Motor neuron (in vitro differentiated cells): ENCODE results near the gene FAM110C. TPM values are rescaled to one million over a fixed set of nuclear protein-coding genes. Genes with fewer than 3 reads are reported as not detected.
"Not testable (repeated sequence)": the region's sequence is repeated elsewhere in the genome, so short reads cannot be mapped to it uniquely, and the experiment has no call there.

Experiments used
- ATAC-seq, 8 experiments: fragments of 200-7000 bp; cut with Tn5 transposase; replicated peaks in 6 of 8; 2 replicates each; pipeline ENCODE4 v1.8.0; 2021; ENCODE audit warnings: mild to moderate bottlenecking in 8 of 8, moderate library complexity in 8 of 8
- H3K27ac ChIP-seq, 2 donors: fragments of 250-450 bp; sonication (Bioruptor Pico); 2 replicates each; pipeline ENCODE4 v1.9.0; 2021; ENCODE audit warnings: antibody characterized with exemption in 2 of 2, mild to moderate bottlenecking in 2 of 2, moderate library complexity in 1 of 2
- H3K4me1 ChIP-seq, 2 donors: fragments of 250-450 bp; sonication (Bioruptor Pico); replicated peaks in 1 of 2; 2 replicates each; pipeline ENCODE4 v1.6.1; 2021; ENCODE audit warnings: antibody characterized with exemption in 2 of 2, mild to moderate bottlenecking in 2 of 2, moderate library complexity in 1 of 2
- H3K4me3 ChIP-seq, 5 donors: fragments of 250-450 bp; sonication (Bioruptor Pico); 2 replicates each; pipeline ENCODE4 v1.9.0; 2021; ENCODE audit warnings: antibody characterized with exemption in 5 of 5, mild to moderate bottlenecking in 5 of 5, moderate library complexity in 4 of 5
- WGBS, 10 experiments: fragments of 450-650 bp; shearing (Covaris generic); methylation state at CpG; one replicate each; pipeline ENCODE4 v1.0.0; 2022; 5-methylcytosine and 5-hydroxymethylcytosine counted together
- in situ Hi-C, 9 experiments: fragments of 400-800 bp; cut with MboI; loops; one replicate each; pipeline ENCODE4 v1.15.0; 2021; ENCODE audit warnings: low sequenced_read_pairs in 9 of 9, low pct_unique_long_range_greater_than_20kb in 2 of 9; ENCODE audit not compliant: unreplicated experiment in 9 of 9
- total RNA-seq, 8 experiments: library from RNA; unstranded; fragments of 300-600 nt; gene quantifications; 2 replicates each; pipeline versions ENCODE4 v1.2.3 to v1.2.4, GENCODE V29; 2022

The FAM110C gene
- total RNA-seq, 8 experiments from 2014 or later: 0.11 to 2.4 (median 0.19) TPM; not detected in 3

DNA sequence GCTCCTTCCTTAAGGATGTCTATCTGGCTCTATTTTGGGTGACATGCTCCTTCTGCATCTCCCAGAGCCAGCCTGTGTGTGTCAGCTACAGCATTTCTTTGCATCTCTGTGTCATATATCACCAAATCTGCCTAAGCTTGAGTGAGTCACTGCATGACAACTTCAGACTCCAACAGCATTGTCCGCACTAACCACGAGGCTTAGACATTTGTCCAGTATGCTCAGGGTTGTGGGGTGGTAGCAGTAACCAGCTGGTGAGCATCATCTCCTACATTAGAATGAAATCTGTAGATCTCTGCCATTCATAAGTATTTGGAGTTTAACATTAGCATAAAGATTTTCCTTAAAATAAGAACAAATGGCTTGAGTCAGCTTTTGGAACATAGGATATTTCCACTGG is 30.4 kb downstream of the FAM110C start:
- H3K27ac ChIP-seq, in situ Hi-C loops, H3K4me3 ChIP-seq, ATAC-seq, H3K4me1 ChIP-seq: not testable (repeated sequence)
- WGBS, 10 experiments: 30 to 76% (median 61%) methylated on average over 1 to 2 of the region's 2 CpGs; no CpG with 5 or more reads in 5 of the 10 experiments

GRCh38 chr2:11248-11941 is 34.9 kb downstream of the FAM110C start:
- no peak overlapping the region for H3K4me3 ChIP-seq
- no peaks in the 10 kb centered on the region for H3K4me1 ChIP-seq
- H3K27ac ChIP-seq: no peak overlapping the region
- in situ Hi-C loops: no loop called here
- 40 to 92% (median 85%) methylated on average over 1 to 15 of the region's 54 CpGs; no CpG with 5 or more reads in 4 of the 10 experiments for whole genome bisulfite sequencing, 10 experiments
- ATAC-seq: peak in 4 of 8 experiments; percentile 43 to 75 (median 64)

DNA sequence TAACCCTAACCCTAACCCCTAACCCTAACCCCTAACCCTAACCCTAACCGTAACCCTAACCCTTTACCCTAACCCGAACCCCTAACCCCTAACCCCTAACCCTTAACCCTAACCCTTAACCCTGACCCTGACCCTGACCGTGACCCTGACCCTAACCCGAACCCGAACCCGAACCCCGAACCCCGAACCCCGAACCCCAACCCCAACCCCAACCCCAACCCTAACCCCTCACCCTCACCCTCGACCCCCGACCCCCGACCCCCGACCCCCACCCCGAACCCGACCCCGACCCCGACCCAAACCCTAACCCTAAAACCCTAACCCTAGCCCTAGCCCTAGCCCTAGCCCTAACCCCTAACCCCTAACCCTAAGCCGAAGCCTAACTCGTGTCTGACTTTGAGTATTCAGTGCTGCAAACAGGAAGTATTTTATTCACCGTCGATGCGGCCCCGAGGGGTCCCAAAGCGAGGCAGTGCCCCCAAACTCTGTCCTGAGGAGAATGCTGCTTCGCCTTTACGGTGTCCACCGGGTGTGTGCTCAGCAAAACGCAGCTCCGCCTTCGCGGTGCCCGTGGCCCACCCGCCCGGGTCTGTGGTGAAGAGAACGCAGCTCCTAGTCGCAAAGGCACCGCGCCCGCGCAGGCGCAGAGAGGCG is 36.0 kb downstream of the FAM110C start:
- no peaks in the 10 kb centered on the region for H3K4me1 ChIP-seq
- 80 to 100% methylated on average over 2 to 3 of the region's 42 CpGs; no CpG with 5 or more reads in 8 of the 10 experiments for WGBS, 10 experiments
- no peak overlapping the region for H3K4me3 ChIP-seq
- peak in 1 of 8 experiments; percentile 12 for ATAC-seq
- no peak overlapping the region for H3K27ac ChIP-seq
- in situ Hi-C loops: no loop called here

Other genes with a start within 250 kb of the FAM110C start
- gene SH3YL1, start 217.5 kb upstream of the FAM110C start, total RNA-seq: 10 to 100 TPM; 19.8 to 93.0 (median 41.0) TPM
- gene ACP1, start 218.4 kb upstream of the FAM110C start, total RNA-seq: 100 to 1,000 TPM; 109 to 175 (median 141) TPM
- gene ALKAL2, start 241.6 kb upstream of the FAM110C start, total RNA-seq: 1 to 10 TPM in 5 of 8 experiments, under 1 TPM in 2, not detected in 1; 0.60 to 3.8 (median 1.2) TPM